HG03095 (cell line): ENCODE data around the gene ADGRA1.

Experiments
- ATAC-seq: cut with Tn5 transposase; IDR thresholded peaks from one replicate; pipeline ENCODE4 v1.9.1; 2021; ENCODE audit warnings: moderate library complexity; ENCODE audit not compliant: unreplicated experiment

ADGRA1 gene

GRCh38 chr10:133056001-133056400, 31.7 kb upstream of the ADGRA1 start:
- no peak for ATAC-seq

- no peak for ATAC-seq
These were observed 31.0 kb upstream of the ADGRA1 start for GRCh38 chr10:133056651-133057178.

- no peak for ATAC-seq
These were observed 29.2 kb upstream of the ADGRA1 start for GRCh38 chr10:133058331-133059092.

- no peak for ATAC-seq
These were observed 28.6 kb upstream of the ADGRA1 start for GRCh38 chr10:133059093-133059470.

DNA sequence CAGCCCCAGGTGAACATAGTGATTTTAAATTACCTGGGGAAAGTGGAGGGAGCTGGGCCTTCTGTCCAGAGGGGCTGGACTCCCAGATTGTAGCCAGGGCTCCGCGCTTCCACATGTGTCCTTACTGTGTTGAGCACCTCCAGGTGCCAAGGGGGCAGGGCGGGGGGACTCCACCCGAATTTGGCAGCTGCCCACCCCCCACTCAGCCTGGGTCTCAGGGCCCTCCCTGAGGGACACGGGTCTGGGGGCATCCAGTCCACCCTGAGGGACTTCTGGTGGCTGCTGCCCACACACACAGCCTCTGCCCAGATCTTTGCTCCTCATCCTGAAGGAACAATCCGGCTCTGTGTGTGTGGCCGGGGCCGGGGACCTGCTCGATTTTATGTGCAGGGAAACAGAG, 28.2 kb upstream of the ADGRA1 start:
- ATAC-seq, result no peak

DNA sequence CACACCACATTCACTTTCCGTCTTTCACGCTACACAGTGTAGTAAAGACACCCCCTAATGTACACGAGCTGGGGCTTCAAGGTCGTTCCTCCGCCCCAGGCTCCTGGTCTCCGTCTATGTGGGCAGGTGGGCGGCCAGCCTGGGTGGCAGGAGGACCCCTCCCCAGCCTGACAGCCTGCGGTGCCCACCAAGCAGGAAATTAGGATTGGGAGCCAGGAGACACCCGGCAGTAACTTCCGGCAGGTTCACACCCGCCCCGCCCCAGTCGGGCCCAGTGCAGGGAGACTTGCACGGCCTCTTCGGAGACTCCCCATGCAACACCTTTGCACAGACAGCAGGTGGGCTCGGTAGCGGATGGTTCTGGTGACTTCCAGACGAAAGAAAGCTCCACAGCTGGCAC, 27.7 kb upstream of the ADGRA1 start:
- no peak for ATAC-seq

DNA sequence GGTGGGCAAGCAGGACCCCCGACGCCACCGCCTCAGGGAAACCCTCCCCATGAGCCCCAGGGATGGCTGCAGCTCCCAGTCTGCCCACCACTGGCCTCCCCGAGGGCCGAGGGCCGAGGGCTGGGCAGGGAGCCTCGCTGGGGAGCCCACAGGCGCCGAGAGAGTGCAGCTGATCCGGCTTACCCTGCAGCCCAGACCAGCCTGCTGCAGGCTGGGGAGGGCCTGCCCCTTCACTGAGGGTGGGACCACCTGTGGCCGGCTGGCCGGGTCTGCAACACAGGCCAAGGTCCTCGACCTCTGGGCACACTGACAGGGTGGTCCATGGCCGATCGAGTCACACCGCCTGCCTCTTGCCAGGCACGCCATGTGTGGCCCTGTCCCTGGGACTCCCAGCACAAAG, 27.3 kb upstream of the ADGRA1 start:
- ATAC-seq, result no peak

DNA sequence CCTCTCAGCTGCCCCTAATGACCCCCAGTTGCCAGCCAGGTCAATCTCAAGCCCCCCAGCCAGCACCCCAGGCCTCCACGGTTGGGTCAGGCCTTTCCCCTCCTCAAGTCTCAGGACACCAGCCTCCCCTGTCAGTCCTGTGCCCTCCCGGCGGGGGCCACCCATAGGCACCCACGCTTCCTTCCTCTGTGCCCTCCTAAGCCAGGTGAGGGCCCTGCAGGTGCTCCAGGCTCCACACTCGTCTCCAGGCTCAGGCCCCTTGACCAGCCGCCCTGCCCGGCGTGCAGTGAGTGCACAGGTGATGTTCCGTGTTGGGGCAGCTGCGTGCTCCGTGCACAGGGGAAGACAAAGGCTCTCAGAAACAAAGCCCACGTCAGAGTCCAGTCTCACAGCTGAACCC, 26.8 kb upstream of the ADGRA1 start:
- no peak for ATAC-seq

DNA sequence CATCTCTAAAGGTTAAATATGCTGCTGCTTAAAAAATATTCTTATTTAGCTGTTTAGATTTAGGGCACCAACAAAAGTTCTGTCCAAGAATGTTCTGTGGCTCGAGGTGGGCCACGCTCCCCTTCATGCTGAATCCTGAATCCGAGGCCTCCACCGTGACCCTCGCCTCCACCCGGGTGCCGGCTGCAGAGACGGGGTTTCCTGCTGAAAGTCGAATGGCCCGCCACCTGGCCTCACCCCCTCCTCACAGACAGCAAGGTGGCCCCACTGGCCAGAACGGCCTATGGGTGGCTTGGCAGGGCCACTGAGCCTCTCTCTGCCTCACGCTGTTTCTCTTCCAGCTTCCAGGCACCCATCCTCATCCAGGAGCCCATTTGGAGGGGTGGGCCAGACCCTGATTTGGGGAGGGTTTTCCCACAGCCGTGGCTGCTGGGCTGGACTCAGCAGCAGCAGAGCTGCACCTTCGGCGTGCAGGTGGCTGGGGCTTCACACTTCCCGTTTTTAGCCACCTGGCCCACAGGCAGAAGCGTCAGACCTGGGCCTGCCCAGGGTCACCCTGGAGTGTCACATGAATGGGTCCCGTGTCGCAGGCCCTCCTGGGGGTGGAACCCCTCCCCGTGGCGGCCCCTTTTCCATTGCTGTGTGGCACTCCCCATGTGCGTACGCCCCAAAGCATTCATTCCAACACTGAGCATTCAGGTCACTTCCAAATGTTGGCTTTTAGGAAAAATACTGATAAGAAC, 26.3 kb upstream of the ADGRA1 start:
- ATAC-seq, result no peak

DNA sequence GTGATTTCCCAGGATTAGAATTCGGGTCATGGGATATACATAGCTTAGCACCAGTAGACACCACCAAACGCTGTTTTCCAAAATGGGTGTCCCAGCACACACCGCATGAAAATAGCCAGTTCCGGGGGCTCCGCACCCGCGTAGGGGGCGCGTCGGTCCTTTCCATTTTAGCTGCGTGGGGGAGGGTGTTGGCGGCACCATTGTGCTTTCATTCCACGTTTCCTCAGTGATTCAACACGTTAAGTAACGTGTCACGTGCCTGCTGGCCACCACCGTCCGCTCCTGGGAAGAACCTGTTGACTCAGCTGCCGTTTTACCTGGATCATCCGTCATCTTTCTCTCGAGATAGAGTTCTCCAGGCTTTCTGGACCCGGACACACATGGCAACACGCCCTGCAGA, 25.6 kb upstream of the ADGRA1 start:
- ATAC-seq, result no peak

- ATAC-seq, result no peak
These were observed 25.1 kb upstream of the ADGRA1 start for GRCh38 chr10:133062635-133063034.

- no peak for ATAC-seq
These were observed 20.3 kb upstream of the ADGRA1 start for GRCh38 chr10:133067149-133068105.

DNA sequence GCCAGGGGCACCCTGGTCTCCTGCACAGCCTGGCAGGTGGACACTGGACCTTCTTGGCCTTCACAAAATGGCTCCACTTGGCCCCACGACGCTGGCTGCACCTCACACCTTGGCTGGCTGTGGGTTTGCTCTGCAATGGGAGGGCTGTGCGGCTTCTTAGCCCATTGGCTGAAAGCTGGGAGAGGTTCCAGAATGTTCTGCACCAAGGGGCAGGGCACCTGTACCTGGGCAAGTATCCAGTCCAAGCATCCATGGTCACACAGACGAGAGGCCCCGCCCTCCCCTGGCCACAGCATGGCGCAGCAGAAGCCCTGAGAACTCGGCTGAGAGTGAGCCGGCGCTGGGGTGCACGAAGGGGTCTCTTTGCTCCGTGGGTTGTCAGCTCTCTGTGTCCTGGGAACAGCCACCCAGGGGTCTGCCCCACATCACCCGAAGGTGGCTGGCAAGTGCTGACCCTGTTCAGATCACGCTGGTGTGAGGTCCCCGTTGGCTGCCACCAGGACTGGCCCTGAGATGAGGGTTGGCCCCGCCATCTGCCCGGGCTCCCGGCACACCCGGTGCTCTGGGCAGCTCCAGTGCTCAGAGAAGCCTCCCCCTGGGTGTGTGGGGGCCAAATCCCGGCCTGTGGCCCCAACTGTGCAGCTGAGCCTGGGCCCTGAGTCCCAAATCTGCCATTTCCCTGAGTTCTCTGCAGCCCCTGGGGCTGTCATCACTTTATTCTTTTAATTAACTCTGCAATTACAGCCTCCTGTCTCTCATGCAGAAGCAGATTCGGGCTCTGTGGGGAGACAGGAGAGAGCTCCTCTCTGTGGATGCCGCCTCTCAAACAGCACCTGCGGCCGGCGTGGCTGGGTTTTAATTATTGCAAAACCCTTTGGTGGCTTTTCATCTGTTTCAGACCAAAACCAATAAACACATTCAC, 19.4 kb upstream of the ADGRA1 start:
- ATAC-seq, result no peak

DNA sequence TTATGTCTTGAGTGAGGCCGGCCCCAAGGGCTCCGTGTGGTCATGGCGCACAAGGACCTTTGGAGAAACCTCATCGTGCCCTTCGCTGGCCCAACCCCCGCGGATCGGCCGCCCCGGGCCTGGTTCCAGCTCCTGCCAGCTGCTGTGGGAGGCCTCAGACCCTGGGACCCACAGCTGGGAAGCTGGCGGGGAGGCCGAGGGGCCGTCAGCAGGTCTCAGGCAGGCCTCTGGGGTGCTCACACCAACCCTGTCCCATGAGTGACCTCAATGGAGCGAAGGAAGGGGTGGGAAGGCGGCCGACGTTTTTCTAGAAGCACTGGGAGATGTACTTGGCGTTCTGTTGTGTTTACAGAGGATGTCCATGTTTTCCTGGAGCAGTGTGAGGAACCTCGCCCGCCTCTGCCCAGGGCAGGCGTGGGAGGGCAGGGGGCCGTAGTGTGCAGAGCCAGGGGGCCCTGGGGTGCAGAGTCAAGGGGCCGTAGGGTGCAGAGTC, 18.6 kb upstream of the ADGRA1 start:
- no peak for ATAC-seq

DNA sequence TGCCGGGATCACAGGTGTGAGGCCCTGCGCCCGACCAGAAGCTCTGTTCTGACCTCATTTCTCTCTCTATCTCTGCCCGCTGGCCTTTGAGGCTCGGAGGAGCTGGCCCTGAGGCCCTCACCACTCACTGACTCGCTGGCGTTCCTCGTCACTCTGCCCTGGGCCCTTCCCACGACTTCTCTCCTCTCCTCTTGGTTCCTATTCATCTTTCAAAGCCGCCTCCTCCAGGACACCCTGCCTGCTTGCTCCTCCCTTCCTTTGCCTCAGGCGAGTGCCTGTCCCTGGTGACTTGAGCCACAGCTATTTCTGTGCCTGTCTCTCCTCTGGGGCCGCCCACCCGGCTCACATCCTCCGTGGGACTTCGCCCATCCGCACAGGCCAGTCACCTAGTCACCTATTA, 17.3 kb upstream of the ADGRA1 start:
- ATAC-seq, result no peak

DNA sequence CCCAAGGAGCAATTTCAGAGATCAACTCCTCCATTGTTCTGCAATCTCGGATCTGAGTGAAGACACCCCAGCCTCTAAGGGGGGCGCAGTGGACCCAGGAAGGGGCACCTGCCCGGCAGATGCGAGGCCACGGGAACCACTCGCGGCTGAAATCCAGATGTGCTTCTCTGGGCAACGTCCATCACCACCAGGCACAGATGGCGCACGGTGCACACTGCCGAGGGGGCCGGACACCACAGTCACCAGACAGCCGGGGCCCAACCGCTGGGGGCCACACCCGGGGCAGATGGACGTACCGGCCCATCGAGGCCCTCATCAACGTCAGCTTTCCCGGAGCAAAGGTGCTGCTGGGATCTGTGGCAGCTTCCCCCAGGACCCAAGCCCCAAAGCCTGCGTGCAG, 16.9 kb upstream of the ADGRA1 start:
- ATAC-seq, result no peak

GRCh38 chr10:133071733-133072132, 16.0 kb upstream of the ADGRA1 start:
- no peak for ATAC-seq

DNA sequence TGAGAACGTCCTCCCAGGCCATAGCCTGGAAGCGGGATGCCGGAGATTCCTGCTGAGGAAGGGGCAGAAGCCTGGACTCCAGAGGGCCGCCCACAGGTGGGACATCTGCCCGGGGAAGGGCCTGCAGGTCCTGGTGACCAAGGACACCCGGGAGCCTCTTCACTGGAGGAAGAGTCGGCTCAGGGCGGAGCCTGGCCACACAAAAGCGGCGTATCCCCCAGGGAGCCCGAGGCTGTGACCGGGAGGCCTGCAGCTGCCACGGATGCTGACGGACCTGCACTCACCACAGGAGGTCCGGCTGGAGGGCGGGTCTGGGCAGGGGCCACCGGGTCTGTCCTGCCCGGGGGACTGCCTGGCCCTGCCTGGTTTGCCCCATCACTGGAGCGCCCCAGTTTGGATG, 15.5 kb upstream of the ADGRA1 start:
- no peak for ATAC-seq

DNA sequence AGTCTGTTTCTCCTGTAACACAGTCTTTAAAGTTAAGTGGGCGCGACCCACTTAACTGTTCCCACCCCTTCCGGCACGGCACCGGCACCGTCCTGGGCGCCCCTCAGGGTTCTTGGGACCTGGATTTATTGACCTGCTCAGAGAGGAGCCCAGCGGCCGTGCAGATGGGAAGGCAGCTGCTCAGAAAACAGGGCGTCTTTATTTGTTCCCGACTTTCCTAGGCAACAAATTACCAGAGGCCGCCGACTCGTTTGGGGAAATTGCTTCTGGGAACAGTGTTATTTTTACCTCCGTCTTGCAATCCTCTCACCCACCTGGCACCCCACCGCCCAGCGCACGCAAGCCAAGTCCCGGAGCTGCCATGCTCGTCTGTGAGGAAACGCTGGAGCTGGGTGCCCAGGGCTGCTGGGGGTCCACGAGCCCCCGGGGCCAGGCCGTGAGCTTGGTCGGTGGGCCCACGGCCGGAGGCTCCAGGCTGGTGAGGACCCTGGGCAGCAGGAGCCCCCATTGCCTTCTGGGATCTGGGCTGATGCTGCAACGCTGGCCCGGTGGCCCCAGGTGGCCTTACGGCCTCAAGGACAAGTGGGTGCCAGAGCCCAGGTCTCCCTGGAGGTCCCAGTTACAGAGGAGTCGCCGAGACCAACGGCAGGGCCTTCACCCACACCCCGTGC, 14.9 kb upstream of the ADGRA1 start:
- no peak for ATAC-seq
